AG10803 (cell line): Measurements from ENCODE around the gene FSTL1.
A peak's percentile ranks its signal among the peaks of the same experiment; 100 is the strongest.

Experiments
- DNase-seq: peaks from one replicate; pipeline ENCODE4 v3.0.0; 2010; ENCODE audit warnings: low read depth
- H3K4me3 ChIP-seq: 2 replicates; pipeline ENCODE4 v1.5.1; 2011; ENCODE audit warnings: mild to moderate bottlenecking, low read length, control low read depth
- CTCF ChIP-seq: conservative IDR thresholded peaks from 2 replicates; pipeline ENCODE4 v1.5.1; 2011; ENCODE audit warnings: mild to moderate bottlenecking, low read length, control low read depth, inconsistent platforms

FSTL1 gene

GRCh38 chr3:120454076-120454689, 3.4 kb upstream of the FSTL1 start:
- DNase-seq = no peak
- TF ChIP-seq CTCF = no peak
- no peak overlapping the region for H3K4me3 ChIP-seq

- no peak for TF ChIP-seq CTCF
- no peak for DNase-seq
- H3K4me3 ChIP-seq = no peak overlapping the region
These were observed 2.0 kb upstream of the FSTL1 start for GRCh38 chr3:120452816-120453215.

GRCh38 chr3:120451806-120452205, 1.0 kb upstream of the FSTL1 start:
- no peak for TF ChIP-seq CTCF
- peak overlapping the region; percentile 87 for H3K4me3 ChIP-seq
- no peak for DNase-seq

GRCh38 chr3:120451272-120451761, 525 bp upstream of the FSTL1 start:
- TF ChIP-seq CTCF = no peak
- no peak for DNase-seq
- peak overlapping the region; percentile 87 for H3K4me3 ChIP-seq

GRCh38 chr3:120449701-120450599, 842 bp downstream of the FSTL1 start:
- H3K4me3 ChIP-seq = peak overlapping the region; percentile 87
- peak; percentile 90 for DNase-seq

GRCh38 chr3:120449251-120449650, 1.5 kb downstream of the FSTL1 start:
- DNase-seq = peak; percentile 78
- peak overlapping the region; percentile 87 for H3K4me3 ChIP-seq
- TF ChIP-seq CTCF = no peak

More at GRCh38 chr3:120449701-120450599, 842 bp downstream of the FSTL1 start:
- no peak for TF ChIP-seq CTCF

- TF ChIP-seq CTCF = no peak
- peak; percentile 97 for DNase-seq
- peak overlapping the region; percentile 87 for H3K4me3 ChIP-seq
These were observed 2.0 kb downstream of the FSTL1 start for GRCh38 chr3:120448756-120449155.
